Heart left ventricle (tissue), 16 donors: ENCODE measurements around the gene CLDN7. TPM values are rescaled to one million over a fixed set of nuclear protein-coding genes. Genes with fewer than 3 reads are reported as not detected.
A peak's percentile ranks its signal among the peaks of the same experiment; 100 is the strongest.

Source experiments
- ATAC-seq, 4 donors: fragments of 200-7000 bp; cut with Tn5 transposase; one replicate each; pipeline ENCODE4 v1.9.1; 2020 to 2022; ENCODE audit warnings: moderate library complexity in 4 of 4, mild to moderate bottlenecking in 3 of 4, moderate number of reproducible peaks in 1 of 4
- DNase-seq, 5 donors: peaks; one replicate each; pipeline ENCODE4 v3.0.0-alpha.2; 2020
- H3K27ac ChIP-seq, 12 donors: fragments of 200-600 bp; sonication (generic) in 4 of 12; one replicate each; pipeline versions ENCODE4 v1.5.0 to v1.8.0; 2016 to 2022; ENCODE audit warnings: mild to moderate bottlenecking in 2 of 12
- H3K27me3 ChIP-seq, 9 donors: fragments of 200-600 bp; sonication (generic) in 2 of 9; one replicate each; pipeline versions ENCODE4 v1.5.1 to v1.8.0; 2016 to 2022; ENCODE audit warnings: mild to moderate bottlenecking in 3 of 9
- H3K36me3 ChIP-seq, 9 donors: fragments of 200-600 bp; sonication (generic) in 2 of 9; one replicate each; pipeline versions ENCODE4 v1.5.0 to v1.8.0; 2018 to 2022; ENCODE audit warnings: mild to moderate bottlenecking in 2 of 9
- H3K4me1 ChIP-seq, 12 donors: fragments of 200-600 bp; sonication (generic) in 4 of 12; one replicate each; pipeline versions ENCODE4 v1.5.0 to v1.8.0; 2016 to 2022; ENCODE audit warnings: mild to moderate bottlenecking in 3 of 12
- H3K4me3 ChIP-seq, 12 donors: fragments of 200-600 bp; sonication (generic) in 4 of 12; one replicate each; pipeline versions ENCODE4 v1.5.0 to v1.8.0; 2017 to 2022; ENCODE audit warnings: mild to moderate bottlenecking in 9 of 12, moderate library complexity in 4 of 12
- H3K9me3 ChIP-seq, 12 donors: fragments of 200-600 bp; sonication (generic) in 4 of 12; one replicate each; pipeline versions ENCODE4 v1.5.0 to v1.8.0; 2016 to 2022; ENCODE audit warnings: mild to moderate bottlenecking in 1 of 12
- CTCF ChIP-seq, 12 donors: fragments of 200-600 bp; sonication (generic) in 4 of 12; IDR thresholded peaks; one replicate each; pipeline versions ENCODE4 v1.5.0 to v1.8.0; 2018 to 2022; ENCODE audit warnings: antibody characterized with exemption in 12 of 12, mild to moderate bottlenecking in 5 of 12
- POLR2A ChIP-seq, 2 donors: fragments of 450-650 bp; IDR thresholded peaks; one replicate each; pipeline ENCODE4 v1.6.1; 2017; ENCODE audit warnings: antibody characterized with exemption in 2 of 2, mild to moderate bottlenecking in 2 of 2, moderate library complexity in 2 of 2
- WGBS, 4 donors: extraction: QIAGEN DNeasy Blood & Tissue Kit in 2 of 4; methylation state at CpG; one replicate each; pipeline versions ENCODE4 v1.1.5 to v1.1.7; 2013 to 2018; 5-methylcytosine and 5-hydroxymethylcytosine counted together
- intact Hi-C, 10 donors: fragments of 100-400 bp; cut with DNase I; formaldehyde crosslinking; loops; one replicate each; pipeline versions ENCODE4 v1.11.1 to v1.14.2; 2022
- polyA plus RNA-seq, 2 donors: library from polyadenylated mRNA; stranded (reverse); fragments of 200-250 nt; gene quantifications; one replicate each; pipeline ENCODE4 v1.2.3, GENCODE V29; 2013
- total RNA-seq, 9 donors: library from RNA; depleted of rRNA in 2 of 9; stranded (reverse); fragments of >200 nt in 2 of 9; fragmentation: NEBNext Ultra II Directional in 3 of 9; extraction: Animal tissue kit (Norgen Biotek cat#: 25700) in 3 of 9; gene quantifications; one replicate each; pipeline versions ENCODE4 v1.1.0 to v1.2.4, GENCODE V29; 2016 to 2023
- donor health status: ischemic (EF 13 %, LVEDD 7.1; RV severe dilation, severe dysfunction).
- donor health status: healthy with polysubstance abuse.
- donor health status: DM: no; HTN: yes; CAD: no.
- donor health status: DM: no; HTN: no; CAD: no.
- donor health status: ischemic (EF 25% LVEDD 6.9; RV normal size, moderate dysfunction).
- donor health status: ischemic (EF 25% LVEDD 5.7; RV mildly dilated, moderate dysfunction).
- donor health status: healthy.
- donor health status: DM: yes; HTN: yes; CAD: no.
- donor health status: ischemic (EF 35%, LVEDD 5.7; RV mildly dilated, moderate dysfunction).
- donor health status: nonischemic (EF 11% LVEDD 7.7; RV severe dilation, severe dysfunction).
- donor health status: DM: yes; HTN: yes; CAD: no.
- donor health status: PGD.
- donor health status: ischemic (EF 29% LVEDD 5.4; RV normal size, mild dysfunction).
- donor health status: nonischemic (EF 23%, LVEDD 6.1; RV moderate dilation, normal function).

CLDN7 gene
- total and polyA plus RNA-seq, 11 donors: 0.36 to 2.6 (median 1.3) TPM; not detected in 2

GRCh38 chr17:7254511-7254910 is 7.8 kb downstream of the CLDN7 start:
- Histone ChIP-seq H3K9me3 (no peaks in the 10 kb centered on the region), H3K27ac (no peak overlapping the region), H3K4me3 (no peak overlapping the region), H3K36me3 (peaks cover 0 to 62% (median 54%) of the 10 kb centered on the region in 9 donors), H3K27me3 (no peaks in the 10 kb centered on the region), H3K4me1 (peaks cover 8 to 29% (median 23%) of the 10 kb centered on the region in 12 donors)
- no peak for ATAC-seq
- no peak for TF ChIP-seq CTCF (IDR thresholded peaks at IDR 0.05)
- TF ChIP-seq POLR2A (IDR thresholded peaks at IDR 0.05): no peak
- intact Hi-C loops: loop anchor here in 2 of 10 donors (5.0 to 10.0 kb wide), 2 partner anchors 53 to 320 kb away; partner anchors contain the start of genes CD68 (in 1 of the 2) and EIF5A (in 1 of the 2)
- 87 to 94% (median 89%) methylated on average over 4 of the region's 4 CpGs for WGBS, 4 donors
- DNase-seq: no peak

- peak overlapping the region; percentile 96 to 100 (median 99) for H3K27ac ChIP-seq
- no peaks in the 10 kb centered on the region for H3K9me3 ChIP-seq
- H3K27me3 ChIP-seq: no peaks in the 10 kb centered on the region
- peaks cover 8 to 42% (median 37%) of the 10 kb centered on the region in 12 donors for H3K4me1 ChIP-seq
- intact Hi-C loops: loop anchor here in 4 of 10 donors (2.0 to 10.0 kb wide), 3 partner anchors 54 to 322 kb away; partner anchors contain the start of genes EIF5A (in 3 of the 4) and CD68 (in 1 of the 4)
- no peak for TF ChIP-seq POLR2A (IDR thresholded peaks at IDR 0.05)
- TF ChIP-seq CTCF (IDR thresholded peaks at IDR 0.05): no peak
- ATAC-seq (no peak), DNase-seq (no peak)
- peaks cover 0 to 48% (median 41%) of the 10 kb centered on the region in 9 donors for H3K36me3 ChIP-seq
- 73 to 79% (median 75%) methylated on average over 5 of the region's 5 CpGs for WGBS, 4 donors
- peak overlapping the region; percentile 57 to 100 (median 94) for H3K4me3 ChIP-seq
Observed at GRCh38 chr17:7253082-7253481, 9.2 kb downstream of the CLDN7 start.

- Histone ChIP-seq H3K4me1 (peaks cover 8 to 46% (median 37%) of the 10 kb centered on the region in 12 donors), H3K9me3 (no peaks in the 10 kb centered on the region), H3K27ac (peak within 1 kb of the TSS; percentile 96 to 100 (median 99)), H3K4me3 (peak within 1 kb of the TSS; percentile 57 to 100 (median 94)), H3K36me3 (peaks cover 0 to 41% (median 34%) of the 10 kb centered on the region in 9 donors), H3K27me3 (no peaks in the 10 kb centered on the region)
- TF ChIP-seq POLR2A (IDR thresholded peaks at IDR 0.05): peak in 1 of 2 donors; percentile 42
- TF ChIP-seq CTCF (IDR thresholded peaks at IDR 0.05): peak in 8 of 12 donors; percentile 26 to 58 (median 40)
- ATAC-seq (peak; percentile 72 to 86 (median 82)), DNase-seq (peak; percentile 95 to 98 (median 96))
- 1 to 2% (median 1%) methylated on average over 47 to 55 of the region's 55 CpGs for WGBS, 4 donors
- intact Hi-C loops: loop anchor here in 5 of 10 donors (1.0 to 10.0 kb wide), 5 partner anchors 13 to 322 kb away; partner anchors contain the start of genes EIF5A (in 3 of the 5), CD68 (in 1 of the 5), PHF23 (in 1 of the 5) and SLC2A4 (in 1 of the 5)
Observed at GRCh38 chr17:7252176-7253043, 9.9 kb downstream of the CLDN7 start, which contains the start of gene ELP5. Gene ELP5 (plus strand): TSS chr17:7252215. CDS start chr17:7252551, 336 bp downstream.
